HG03135 (cell line): ENCODE results near the gene NHERF1.

Experiments used
- ATAC-seq: cut with Tn5 transposase; IDR thresholded peaks from one replicate; pipeline ENCODE4 v1.9.1; 2021; ENCODE audit warnings: mild to moderate bottlenecking, moderate library complexity; ENCODE audit not compliant: unreplicated experiment

The NHERF1 gene

GRCh38 chr17:74748279-74748528 is 224 bp upstream of the NHERF1 start:
- ATAC-seq, result no peak

DNA sequence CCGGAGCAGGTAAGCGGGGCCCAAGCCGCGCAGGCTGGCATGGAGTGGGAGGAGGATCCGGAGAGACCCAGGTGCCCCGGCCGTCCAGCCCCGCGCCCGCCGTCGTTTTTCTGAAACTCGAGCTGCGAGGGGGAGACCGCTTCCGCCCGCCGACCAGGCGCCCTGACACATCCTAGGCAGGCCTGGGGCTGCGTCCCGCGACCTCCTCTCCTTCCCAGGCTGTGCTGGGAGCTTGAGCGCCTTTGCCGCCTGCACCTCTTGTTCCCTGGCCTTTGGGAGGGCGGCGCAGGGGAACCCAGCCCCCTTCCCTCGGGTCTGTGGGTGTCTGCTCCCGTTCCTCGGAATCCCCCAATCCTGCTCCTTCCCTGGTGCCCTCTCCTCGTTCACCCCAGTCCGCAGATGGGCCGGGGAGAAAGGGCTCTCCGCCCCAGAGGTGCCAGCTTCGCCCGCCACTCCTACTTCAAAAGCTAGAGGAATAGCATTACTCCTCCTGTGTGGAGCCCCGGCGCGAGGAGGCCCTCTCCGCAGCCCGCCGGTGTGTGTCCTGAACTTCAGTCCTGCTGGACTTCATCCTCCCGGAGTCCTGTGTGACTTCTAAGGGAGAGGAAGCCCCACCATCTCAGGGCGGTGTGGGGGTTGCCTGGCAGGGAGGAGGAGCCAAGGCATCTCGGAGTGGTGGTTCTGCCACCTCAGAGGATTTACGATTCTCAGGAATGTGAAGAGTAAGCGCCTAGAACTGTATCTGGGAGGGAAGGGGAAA is 1.0 kb downstream of the NHERF1 start:
- peak; percentile 6 for ATAC-seq

GRCh38 chr17:74750039-74750326 is 1.6 kb downstream of the NHERF1 start:
- no peak for ATAC-seq

- no peak for ATAC-seq
Measured at GRCh38 chr17:74750327-74751069, 2.1 kb downstream of the NHERF1 start.

GRCh38 chr17:74752415-74752814 is 4.0 kb downstream of the NHERF1 start:
- no peak for ATAC-seq

DNA sequence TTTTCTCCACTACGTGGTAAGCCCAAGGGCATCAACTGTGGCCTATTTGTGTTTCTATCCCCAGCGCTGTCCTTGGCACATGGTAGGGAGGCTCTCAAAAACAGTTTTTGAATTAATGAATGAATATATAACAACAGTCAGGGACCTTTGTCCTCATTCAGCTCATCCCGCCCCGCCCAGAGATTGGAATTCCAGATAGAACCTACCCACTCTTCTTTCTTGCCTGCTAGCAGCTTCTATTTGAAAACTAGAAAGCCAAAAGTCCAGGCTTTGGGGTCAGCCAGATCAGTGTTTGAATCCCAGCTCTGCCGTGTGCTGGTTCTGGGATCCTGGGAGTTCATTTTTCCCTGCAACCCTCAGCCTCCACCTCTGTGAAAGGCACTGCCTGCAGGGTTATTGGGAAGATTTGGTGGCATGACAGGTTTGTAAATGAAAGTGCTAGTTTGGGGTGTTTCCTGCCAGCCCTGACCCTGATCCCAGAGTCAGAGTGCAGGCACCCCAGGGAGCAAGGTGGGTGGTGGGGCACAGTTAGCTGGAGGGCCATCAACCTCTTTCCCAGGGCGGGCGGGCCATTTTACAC is 4.5 kb downstream of the NHERF1 start:
- ATAC-seq, result no peak

GRCh38 chr17:74754832-74755231 is 6.4 kb downstream of the NHERF1 start:
- ATAC-seq, result no peak

GRCh38 chr17:74755533-74755932 is 7.1 kb downstream of the NHERF1 start:
- no peak for ATAC-seq

GRCh38 chr17:74756891-74757290 is 8.5 kb downstream of the NHERF1 start:
- no peak for ATAC-seq

GRCh38 chr17:74757502-74757901 is 9.1 kb downstream of the NHERF1 start:
- no peak for ATAC-seq

GRCh38 chr17:74757931-74758847 is 9.8 kb downstream of the NHERF1 start:
- no peak for ATAC-seq

DNA sequence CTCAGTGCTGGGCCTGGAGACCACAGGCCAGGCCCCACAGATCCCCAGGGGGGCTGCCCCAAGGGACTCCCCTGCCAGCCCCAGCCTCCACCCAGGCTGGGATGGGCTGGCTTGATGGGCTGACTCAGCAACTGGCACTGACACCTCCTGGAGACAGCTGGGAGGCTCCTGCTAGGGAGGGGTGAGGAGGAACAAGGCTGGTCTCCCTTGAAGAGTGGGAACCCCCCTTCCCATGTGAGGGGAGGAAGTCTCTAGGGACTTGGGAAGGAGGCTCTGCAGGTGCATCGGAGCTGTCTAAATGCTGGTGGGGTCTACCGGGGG is 10.4 kb downstream of the NHERF1 start:
- no peak for ATAC-seq

- peak; percentile 50 for ATAC-seq
Measured at GRCh38 chr17:74759243-74759801, 10.9 kb downstream of the NHERF1 start.

GRCh38 chr17:74759941-74760340 is 11.5 kb downstream of the NHERF1 start:
- no peak for ATAC-seq

DNA sequence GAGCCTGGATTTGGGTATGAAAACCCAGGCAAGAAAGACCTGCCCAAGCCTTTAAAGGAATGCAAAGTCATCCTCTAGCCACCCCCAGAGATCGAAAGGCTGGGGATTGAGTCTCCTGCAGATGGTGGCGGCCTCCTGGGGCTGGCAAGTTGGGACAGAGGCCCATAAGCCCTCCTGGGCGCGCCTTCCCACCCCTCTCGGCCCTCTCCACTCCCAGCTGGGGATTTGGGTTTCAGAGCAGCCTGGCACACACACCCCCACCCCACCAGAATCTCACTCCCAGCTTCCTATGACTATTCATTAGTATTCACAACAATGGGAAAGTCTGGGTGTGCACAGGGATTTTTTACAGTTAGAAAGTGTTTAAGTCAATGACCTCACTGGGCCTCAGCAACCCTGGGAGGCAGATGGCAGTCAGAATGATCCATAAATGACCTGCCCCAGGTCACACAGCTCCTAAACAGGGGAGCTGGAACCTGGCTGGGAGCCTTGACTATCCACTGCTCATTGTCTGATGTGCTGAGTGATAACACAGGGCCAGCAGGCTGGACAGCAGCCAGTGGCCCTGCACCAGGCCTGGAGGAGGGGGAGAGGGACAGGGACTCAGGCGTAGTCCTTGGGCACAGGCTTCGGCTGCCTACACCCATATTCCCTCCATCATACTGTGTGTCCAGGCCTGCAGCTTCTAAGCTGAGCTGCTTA is 12.1 kb downstream of the NHERF1 start:
- no peak for ATAC-seq

DNA sequence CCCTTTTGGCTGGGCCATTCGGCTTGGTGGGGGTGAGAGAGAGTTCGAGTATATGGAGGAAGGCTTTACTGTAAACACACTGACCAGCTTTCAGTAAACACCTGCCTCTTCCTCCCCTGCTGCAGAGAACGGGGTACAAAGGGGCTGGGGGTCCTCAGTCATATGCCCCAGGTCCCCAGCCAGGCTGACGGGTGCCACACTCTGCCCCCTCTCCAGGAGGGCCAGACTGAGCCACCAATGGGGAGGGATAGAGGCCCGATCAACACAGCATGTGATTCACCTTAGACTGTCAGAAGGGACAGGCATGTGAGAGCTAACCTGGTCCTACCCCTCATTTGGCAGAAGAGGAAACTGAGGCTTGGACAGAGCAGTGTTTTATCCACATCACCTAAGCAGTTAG is 13.0 kb downstream of the NHERF1 start:
- ATAC-seq, result no peak

- no peak for ATAC-seq
Measured at GRCh38 chr17:74761931-74762330, 13.5 kb downstream of the NHERF1 start.

GRCh38 chr17:74763565-74764387 is 15.3 kb downstream of the NHERF1 start:
- ATAC-seq, result no peak

DNA sequence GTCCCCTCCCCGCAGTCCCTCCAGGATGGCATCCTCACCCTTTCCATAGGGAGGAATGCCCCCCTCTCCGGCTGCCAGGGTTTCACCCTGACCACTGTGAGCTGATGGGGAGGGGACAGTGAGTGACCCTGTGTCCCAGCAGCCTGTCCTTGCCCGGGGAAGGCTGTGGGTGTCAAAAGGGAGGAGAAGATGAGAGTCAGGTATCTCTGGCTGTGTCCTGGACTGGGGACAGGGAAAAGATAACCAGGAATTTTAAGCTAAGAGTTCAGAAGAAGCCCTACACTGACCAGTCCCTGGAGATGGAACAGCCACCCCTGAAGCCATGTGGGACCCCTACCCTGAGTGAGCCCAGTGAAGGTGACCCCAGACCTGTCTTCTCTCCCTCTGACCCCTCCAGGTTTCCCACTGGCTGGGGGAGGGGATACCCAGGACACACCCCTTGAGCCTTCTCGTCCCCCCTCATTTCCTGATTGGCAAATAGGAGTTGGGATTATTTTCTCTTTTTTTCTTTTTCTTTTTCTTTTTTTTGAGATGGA is 16.4 kb downstream of the NHERF1 start:
- no peak for ATAC-seq

- ATAC-seq, result no peak
Measured at GRCh38 chr17:74766413-74766812, 18.0 kb downstream of the NHERF1 start.
